Neural progenitor cell (in vitro differentiated cells): ENCODE data around the gene STIL. TPM values are rescaled to one million over a fixed set of nuclear protein-coding genes. Genes with fewer than 3 reads are reported as not detected.

ENCODE experiments used
- DNase-seq: peaks from one replicate; pipeline ENCODE4 v3.0.0-alpha.2; 2016; ENCODE audit warnings: low spot score
- H2AFZ ChIP-seq: fragments of 200-600 bp; sonication (generic); replicated peaks from 2 replicates; pipeline ENCODE4 v1.6.1; 2016; ENCODE audit warnings: antibody characterized with exemption
- H3F3A ChIP-seq: fragments of 200-600 bp; sonication (generic); 2 replicates; pipeline ENCODE4 v1.6.1; 2016; ENCODE audit warnings: antibody characterized with exemption, low read depth
- H3K27ac ChIP-seq: fragments of 200-600 bp; sonication (generic); 2 replicates; pipeline ENCODE4 v1.5.1; 2016; ENCODE audit warnings: mild to moderate bottlenecking
- H3K27me3 ChIP-seq: fragments of 200-600 bp; sonication (generic); 2 replicates; pipeline ENCODE4 v1.6.1; 2016; ENCODE audit warnings: mild to moderate bottlenecking, moderate library complexity
- H3K36me3 ChIP-seq: fragments of 200-600 bp; sonication (generic); 2 replicates; pipeline ENCODE4 v1.5.1; 2016
- H3K4me1 ChIP-seq: fragments of 200-600 bp; sonication (generic); 2 replicates; pipeline ENCODE4 v1.6.1; 2016; ENCODE audit warnings: mixed run types
- H3K4me2 ChIP-seq: fragments of 200-600 bp; sonication (generic); 2 replicates; pipeline ENCODE4 v1.6.1; 2016
- H3K4me3 ChIP-seq: fragments of 200-600 bp; sonication (generic); 2 replicates; pipeline ENCODE4 v1.5.1; 2016
- H3K79me2 ChIP-seq: fragments of 200-600 bp; sonication (generic); 2 replicates; pipeline ENCODE4 v1.6.1; 2016; ENCODE audit warnings: low read depth
- H3K9ac ChIP-seq: fragments of 200-600 bp; sonication (generic); 2 replicates; pipeline ENCODE4 v1.6.1; 2016
- H3K9me3 ChIP-seq: fragments of 200-600 bp; sonication (generic); 2 replicates; pipeline ENCODE4 v1.5.1; 2016; ENCODE audit warnings: low read depth
- H4K20me1 ChIP-seq: fragments of 200-600 bp; sonication (generic); 2 replicates; pipeline ENCODE4 v1.6.1; 2016; ENCODE audit warnings: low read depth
- H3K27ac Mint-ChIP-seq: 3 replicates; pipeline ENCODE4 v1.8.0; 2021; ENCODE audit warnings: mixed read lengths
- H3K27me3 Mint-ChIP-seq: 2 replicates; pipeline ENCODE4 v1.8.0; 2022; ENCODE audit warnings: low read depth, mild to moderate bottlenecking, inconsistent platforms, moderate library complexity, mixed read lengths; ENCODE audit not compliant: insufficient read depth
- H3K36me3 Mint-ChIP-seq: 3 replicates; pipeline ENCODE4 v1.8.0; 2021; ENCODE audit warnings: mixed read lengths
- H3K4me1 Mint-ChIP-seq: 3 replicates; pipeline ENCODE4 v1.8.0; 2021; ENCODE audit warnings: mixed read lengths
- H3K4me3 Mint-ChIP-seq: 3 replicates; pipeline ENCODE4 v1.8.0; 2021; ENCODE audit warnings: mild to moderate bottlenecking, moderate library complexity, mixed read lengths
- H3K9me3 Mint-ChIP-seq: 3 replicates; pipeline ENCODE4 v1.8.0; 2020; ENCODE audit warnings: mixed read lengths
- CTCF ChIP-seq: fragments of 200-600 bp; sonication (generic); IDR thresholded peaks from 2 replicates; pipeline ENCODE4 v1.5.1; 2017; ENCODE audit warnings: antibody characterized with exemption, mild to moderate bottlenecking
- EZH2 ChIP-seq: fragments of 200-600 bp; sonication (generic); IDR thresholded peaks from 2 replicates; pipeline ENCODE4 v1.6.1; 2017; ENCODE audit warnings: antibody characterized with exemption, mild to moderate bottlenecking, moderate library complexity
- EZH2phosphoT487 ChIP-seq: fragments of 200-600 bp; sonication (generic); IDR thresholded peaks from 2 replicates; pipeline ENCODE4 v1.6.1; 2017; ENCODE audit warnings: antibody characterized with exemption
- total RNA-seq: library from RNA; depleted of rRNA; stranded (reverse); fragments of >200 nt; gene quantifications from 2 replicates; pipeline ENCODE4 v1.2.3, GENCODE V29; 2015; ENCODE audit warnings: low replicate concordance

The STIL gene
- total RNA-seq, 1 donor from 2014 or later, result 59.0 TPM

GRCh38 chr1:47331875-47332274, 17.9 kb upstream of the STIL start:
- Mint-ChIP-seq H3K36me3 (no peaks in the 10 kb centered on the region), H3K4me3 (peak overlapping the region; percentile 67), H3K27me3 (peaks cover 3% of the 10 kb centered on the region), H3K27ac (no peak overlapping the region), H3K4me1 (peaks cover 10% of the 10 kb centered on the region), H3K9me3 (no peaks in the 10 kb centered on the region)
- no peak for DNase-seq
- Histone ChIP-seq H3K9ac (no peak overlapping the region), H3K4me2 (peak overlapping the region; percentile 94), H2AFZ (no peak overlapping the region), H3F3A (peaks cover 29% of the 10 kb centered on the region), H3K27me3 (no peaks in the 10 kb centered on the region), H3K79me2 (peaks cover 39% of the 10 kb centered on the region), H3K4me1 (peaks cover 20% of the 10 kb centered on the region), H3K9me3 (no peaks in the 10 kb centered on the region), H4K20me1 (no peaks in the 10 kb centered on the region), H3K4me3 (no peak overlapping the region), H3K36me3 (no peaks in the 10 kb centered on the region), H3K27ac (no peak overlapping the region)
- TF ChIP-seq EZH2phosphoT487, result no peak
- no peak for TF ChIP-seq EZH2
- TF ChIP-seq CTCF, result no peak

GRCh38 chr1:47330212-47330611, 16.3 kb upstream of the STIL start:
- no peaks in the 10 kb centered on the region for H3K27me3 ChIP-seq
- H3K9me3 ChIP-seq, result no peaks in the 10 kb centered on the region
- peaks cover 22% of the 10 kb centered on the region for H3K79me2 ChIP-seq
- H3K4me1 ChIP-seq, result peaks cover 18% of the 10 kb centered on the region
- H3K27ac ChIP-seq, result no peak overlapping the region
- no peak for DNase-seq
- H3F3A ChIP-seq, result peaks cover 28% of the 10 kb centered on the region
- H3K36me3 ChIP-seq, result no peaks in the 10 kb centered on the region
- H3K4me2 ChIP-seq, result no peak overlapping the region
- Mint-ChIP-seq H3K27ac (no peak overlapping the region), H3K4me1 (peaks cover 7% of the 10 kb centered on the region), H3K27me3 (peaks cover 7% of the 10 kb centered on the region), H3K4me3 (no peak overlapping the region), H3K9me3 (no peaks in the 10 kb centered on the region), H3K36me3 (no peaks in the 10 kb centered on the region)
- no peak for TF ChIP-seq EZH2phosphoT487
- no peak for TF ChIP-seq CTCF
- no peak for TF ChIP-seq EZH2
- no peak overlapping the region for H3K4me3 ChIP-seq
- no peak overlapping the region for H2AFZ ChIP-seq
- no peaks in the 10 kb centered on the region for H4K20me1 ChIP-seq
- no peak overlapping the region for H3K9ac ChIP-seq

GRCh38 chr1:47328992-47329391, 15.0 kb upstream of the STIL start:
- H3K9ac ChIP-seq, result no peak overlapping the region
- no peak overlapping the region for H3K27ac Mint-ChIP-seq
- H3K27ac ChIP-seq, result no peak overlapping the region
- H3K4me3 Mint-ChIP-seq, result no peak overlapping the region
- no peak overlapping the region for H2AFZ ChIP-seq
- peaks cover 13% of the 10 kb centered on the region for H3K4me1 ChIP-seq
- no peak for TF ChIP-seq EZH2phosphoT487
- no peak for TF ChIP-seq EZH2
- TF ChIP-seq CTCF, result no peak
- H3K4me2 ChIP-seq, result no peak overlapping the region
- H3K36me3 ChIP-seq, result no peaks in the 10 kb centered on the region
- peaks cover 16% of the 10 kb centered on the region for H3K79me2 ChIP-seq
- no peaks in the 10 kb centered on the region for H3K36me3 Mint-ChIP-seq
- no peaks in the 10 kb centered on the region for H4K20me1 ChIP-seq
- no peak for DNase-seq
- H3K27me3 ChIP-seq, result no peaks in the 10 kb centered on the region
- H3K4me1 Mint-ChIP-seq, result no peaks in the 10 kb centered on the region
- no peaks in the 10 kb centered on the region for H3K9me3 ChIP-seq
- peaks cover 4% of the 10 kb centered on the region for H3K27me3 Mint-ChIP-seq
- H3K4me3 ChIP-seq, result no peak overlapping the region
- no peaks in the 10 kb centered on the region for H3K9me3 Mint-ChIP-seq
- H3F3A ChIP-seq, result peaks cover 16% of the 10 kb centered on the region
